Limb (tissue), 2 donors: ENCODE results near the gene ARHGAP23.
A peak's percentile ranks its signal among the peaks of the same experiment; 100 is the strongest.
"Not testable (repeated sequence)": the region's sequence is repeated elsewhere in the genome, so short reads cannot be mapped to it uniquely, and the experiment has no call there.

Experiments used
- DNase-seq, 2 donors: peaks; one replicate each; pipeline ENCODE4 v3.0.0-alpha.2; 2016; ENCODE audit errors: extremely low spot score in 2 of 2

ARHGAP23 gene

GRCh38 chr17:38485681-38486298 is 57.5 kb downstream of the ARHGAP23 start:
- not testable (repeated sequence) for DNase-seq

GRCh38 chr17:38489774-38490173 is 61.5 kb downstream of the ARHGAP23 start:
- DNase-seq: not testable (repeated sequence)

- not testable (repeated sequence) for DNase-seq
Measured at GRCh38 chr17:38491346-38492066, 63.2 kb downstream of the ARHGAP23 start.

GRCh38 chr17:38492067-38493040 is 64.1 kb downstream of the ARHGAP23 start:
- DNase-seq: peak; percentile 81 to 91

GRCh38 chr17:38494152-38494551 is 65.9 kb downstream of the ARHGAP23 start:
- DNase-seq: not testable (repeated sequence)

GRCh38 chr17:38497656-38498055 is 69.4 kb downstream of the ARHGAP23 start:
- not testable (repeated sequence) for DNase-seq

GRCh38 chr17:38498353-38498752 is 70.1 kb downstream of the ARHGAP23 start:
- DNase-seq: no peak

GRCh38 chr17:38499230-38499629 is 71.0 kb downstream of the ARHGAP23 start:
- not testable (repeated sequence) for DNase-seq

GRCh38 chr17:38501718-38502117 is 73.5 kb downstream of the ARHGAP23 start:
- DNase-seq: not testable (repeated sequence)

GRCh38 chr17:38503286-38503913 is 75.1 kb downstream of the ARHGAP23 start:
- DNase-seq: not testable (repeated sequence)

- no peak for DNase-seq
Measured at GRCh38 chr17:38504216-38504615, 76.0 kb downstream of the ARHGAP23 start.

- DNase-seq: no peak
Measured at GRCh38 chr17:38507436-38507835, 79.2 kb downstream of the ARHGAP23 start.

GRCh38 chr17:38507921-38508569 is 79.8 kb downstream of the ARHGAP23 start:
- DNase-seq: no peak

- no peak for DNase-seq
Measured at GRCh38 chr17:38508570-38508950, 80.3 kb downstream of the ARHGAP23 start.

- DNase-seq: peak; percentile 75 to 90
Measured at GRCh38 chr17:38508954-38509771, 80.9 kb downstream of the ARHGAP23 start.

GRCh38 chr17:38509772-38510420 is 81.6 kb downstream of the ARHGAP23 start:
- DNase-seq: peak; percentile 32 to 64

GRCh38 chr17:38510421-38511149 is 82.3 kb downstream of the ARHGAP23 start:
- peak; percentile 6 to 75 for DNase-seq
